HL-60 (cell line): Measurements from ENCODE around the gene CCDC40.

ENCODE experiments used
- DNase-seq, 2 experiments: peaks; one replicate each; pipeline ENCODE4 v3.0.0-alpha.2; 2010 to 2020; ENCODE audit warnings: low read depth in 1 of 2, low spot score in 1 of 2
- H3K27ac ChIP-seq: fragments of 250-450 bp; sonication (Bioruptor Pico); replicated peaks from 2 replicates; pipeline ENCODE4 v1.5.1; 2020; ENCODE audit warnings: mild to moderate bottlenecking, moderate library complexity
- H3K27me3 ChIP-seq: fragments of 250-450 bp; sonication (Bioruptor Pico); 2 replicates; pipeline ENCODE4 v1.5.1; 2021; ENCODE audit warnings: mild to moderate bottlenecking, moderate library complexity; ENCODE audit not compliant: insufficient read depth, poor library complexity, severe bottlenecking
- H3K4me3 ChIP-seq: replicated peaks from 2 replicates; pipeline ENCODE4 v1.5.1; 2011; ENCODE audit warnings: mild to moderate bottlenecking, control low read depth, low read length; ENCODE audit not compliant: insufficient read depth
- GABPA ChIP-seq: IDR thresholded peaks from 2 replicates; pipeline ENCODE4 v1.6.1; 2012; ENCODE audit warnings: low read depth
- POLR2AphosphoS5 ChIP-seq: IDR thresholded peaks from 2 replicates; pipeline ENCODE4 v1.6.1; 2012; ENCODE audit warnings: low read depth
- REST ChIP-seq: IDR thresholded peaks from 2 replicates; pipeline ENCODE4 v1.6.1; 2012; ENCODE audit warnings: low read depth; ENCODE audit not compliant: insufficient replicate concordance
- SPI1 ChIP-seq: IDR thresholded peaks from 2 replicates; pipeline ENCODE4 v1.6.1; 2012; ENCODE audit warnings: low read depth, mild to moderate bottlenecking, borderline replicate concordance
- TF ChIP-seq, protein P1 (sequence below): IDR thresholded peaks from one replicate; pipeline ENCODE4 v1.5.1; 2011; ENCODE audit warnings: low read length, control low read depth, inconsistent platforms; ENCODE audit not compliant: insufficient read depth

CCDC40 gene

DNA sequence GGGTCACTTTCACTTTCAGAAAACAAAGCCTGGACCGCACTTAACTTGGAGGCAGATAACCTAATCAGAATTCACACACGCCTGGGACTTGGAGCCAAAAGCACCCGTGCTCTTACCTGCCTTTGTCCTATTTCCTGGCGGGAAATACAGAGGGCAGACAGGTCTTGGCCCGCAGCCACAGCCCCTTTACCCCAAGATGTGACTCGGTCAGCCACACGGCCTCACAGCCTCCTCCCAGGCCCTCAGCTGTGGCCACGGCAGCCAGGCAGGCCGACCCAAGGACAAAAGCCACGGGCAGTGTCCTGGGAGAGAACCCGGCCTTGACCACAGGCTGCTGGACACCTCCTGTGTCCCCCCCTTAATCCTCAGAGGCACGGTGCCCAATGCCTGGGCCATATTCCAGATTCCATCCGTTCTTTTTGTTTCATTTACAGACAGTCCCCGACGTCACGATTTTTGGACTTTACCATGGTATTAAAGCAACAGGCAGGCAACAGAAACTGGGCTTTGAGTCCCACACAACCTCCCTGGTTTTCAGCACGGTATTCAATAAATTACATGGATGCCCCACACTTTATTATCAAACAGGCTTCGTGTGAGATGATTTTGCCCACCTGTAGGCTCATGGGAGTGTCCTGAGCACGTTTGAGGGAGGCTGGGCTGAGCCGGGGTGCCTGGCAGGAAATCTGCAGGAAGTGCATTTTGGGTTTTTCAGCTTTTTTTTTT is 34.8 kb downstream of the CCDC40 start:
- no peak for DNase-seq
- H3K27me3 ChIP-seq, result no peaks in the 10 kb centered on the region
- no peak overlapping the region for H3K4me3 ChIP-seq
- no peak overlapping the region for H3K27ac ChIP-seq
- TF ChIP-seq POLR2AphosphoS5 (no peak), SPI1 (no peak), REST (no peak), GABPA (no peak)

DNA sequence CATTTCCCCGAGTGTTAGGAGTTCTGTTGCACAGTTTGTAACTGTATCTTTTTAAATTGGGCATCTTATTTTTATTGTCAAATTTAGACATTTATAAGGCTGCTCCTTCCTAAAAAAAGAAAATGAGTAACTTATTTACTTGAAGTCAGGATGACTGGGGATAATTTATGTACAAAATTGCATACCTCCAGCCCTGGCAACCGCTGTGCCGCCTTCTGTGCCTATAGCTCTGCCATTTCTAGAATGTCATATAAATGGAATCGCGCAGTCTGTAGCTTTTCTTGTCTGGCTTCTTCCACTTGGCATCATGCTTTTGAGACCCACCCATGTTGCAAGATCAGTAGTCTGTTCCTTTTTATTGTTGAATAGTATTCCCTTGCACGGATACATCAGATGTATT is 36.0 kb downstream of the CCDC40 start:
- no peak for DNase-seq
- TF ChIP-seq REST (no peak), SPI1 (no peak), GABPA (no peak), POLR2AphosphoS5 (no peak)
- TF ChIP-seq, protein P1, sequence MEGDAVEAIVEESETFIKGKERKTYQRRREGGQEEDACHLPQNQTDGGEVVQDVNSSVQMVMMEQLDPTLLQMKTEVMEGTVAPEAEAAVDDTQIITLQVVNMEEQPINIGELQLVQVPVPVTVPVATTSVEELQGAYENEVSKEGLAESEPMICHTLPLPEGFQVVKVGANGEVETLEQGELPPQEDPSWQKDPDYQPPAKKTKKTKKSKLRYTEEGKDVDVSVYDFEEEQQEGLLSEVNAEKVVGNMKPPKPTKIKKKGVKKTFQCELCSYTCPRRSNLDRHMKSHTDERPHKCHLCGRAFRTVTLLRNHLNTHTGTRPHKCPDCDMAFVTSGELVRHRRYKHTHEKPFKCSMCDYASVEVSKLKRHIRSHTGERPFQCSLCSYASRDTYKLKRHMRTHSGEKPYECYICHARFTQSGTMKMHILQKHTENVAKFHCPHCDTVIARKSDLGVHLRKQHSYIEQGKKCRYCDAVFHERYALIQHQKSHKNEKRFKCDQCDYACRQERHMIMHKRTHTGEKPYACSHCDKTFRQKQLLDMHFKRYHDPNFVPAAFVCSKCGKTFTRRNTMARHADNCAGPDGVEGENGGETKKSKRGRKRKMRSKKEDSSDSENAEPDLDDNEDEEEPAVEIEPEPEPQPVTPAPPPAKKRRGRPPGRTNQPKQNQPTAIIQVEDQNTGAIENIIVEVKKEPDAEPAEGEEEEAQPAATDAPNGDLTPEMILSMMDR, result no peak
- Histone ChIP-seq H3K27me3 (no peaks in the 10 kb centered on the region), H3K27ac (no peak overlapping the region), H3K4me3 (no peak overlapping the region)

GRCh38 chr17:80080081-80080480 is 43.6 kb downstream of the CCDC40 start:
- Histone ChIP-seq H3K4me3 (no peak overlapping the region), H3K27ac (no peak overlapping the region), H3K27me3 (no peaks in the 10 kb centered on the region)
- TF ChIP-seq GABPA, result no peak
- TF ChIP-seq, protein P1, result no peak
- TF ChIP-seq SPI1, result no peak
- TF ChIP-seq REST, result no peak
- TF ChIP-seq POLR2AphosphoS5, result no peak
- no peak for DNase-seq
